Upper lobe of left lung (tissue), 4 donors: Measurements from ENCODE around the gene MAPKBP1.

ENCODE experiments used
- EP300 ChIP-seq, 4 donors: sonication (generic); formaldehyde crosslinking; IDR thresholded peaks; one replicate each; pipeline ENCODE4 v1.5.1; 2017; ENCODE audit warnings: antibody characterized with exemption in 4 of 4, control low read depth in 2 of 4
- POLR2A ChIP-seq, 4 donors: fragments of 450-650 bp; IDR thresholded peaks; one replicate each; pipeline ENCODE4 v1.5.1; 2016 to 2017; ENCODE audit warnings: antibody characterized with exemption in 4 of 4, mild to moderate bottlenecking in 2 of 4
- POLR2AphosphoS5 ChIP-seq, 2 donors: sonication (generic); formaldehyde crosslinking; IDR thresholded peaks; one replicate each; pipeline ENCODE4 v1.5.1; 2017; ENCODE audit warnings: antibody characterized with exemption in 2 of 2
- TF ChIP-seq, protein P1 (sequence below), 6 experiments: fragments of 450-650 bp in 4 of 6; fragments of 200-600 bp in 2 of 6; sonication (generic) in 2 of 6; IDR thresholded peaks; one replicate each; pipeline ENCODE4 v1.5.1; 2016 to 2019; ENCODE audit warnings: antibody characterized with exemption in 6 of 6

DNA sequence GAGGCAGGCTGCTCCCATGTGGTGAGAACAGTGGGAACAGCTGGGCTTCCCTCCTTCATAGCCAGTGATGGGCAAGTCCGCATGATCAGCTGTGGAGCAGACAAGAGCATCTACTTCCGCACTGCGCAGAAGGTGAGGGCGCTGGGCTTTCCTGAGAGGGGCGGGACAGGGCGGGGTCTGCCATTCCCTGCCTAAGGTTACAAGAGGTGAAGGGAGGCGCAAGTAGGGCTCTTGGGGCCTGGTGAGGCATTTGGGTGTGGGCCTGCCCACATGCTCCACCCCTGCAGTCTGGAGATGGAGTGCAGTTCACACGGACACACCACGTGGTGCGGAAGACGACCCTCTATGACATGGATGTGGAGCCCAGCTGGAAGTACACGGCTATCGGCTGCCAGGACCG, 43.0 kb downstream of the MAPKBP1 start:
- TF ChIP-seq POLR2A (IDR thresholded peaks at IDR 0.05) = no peak
- TF ChIP-seq, protein P1, sequence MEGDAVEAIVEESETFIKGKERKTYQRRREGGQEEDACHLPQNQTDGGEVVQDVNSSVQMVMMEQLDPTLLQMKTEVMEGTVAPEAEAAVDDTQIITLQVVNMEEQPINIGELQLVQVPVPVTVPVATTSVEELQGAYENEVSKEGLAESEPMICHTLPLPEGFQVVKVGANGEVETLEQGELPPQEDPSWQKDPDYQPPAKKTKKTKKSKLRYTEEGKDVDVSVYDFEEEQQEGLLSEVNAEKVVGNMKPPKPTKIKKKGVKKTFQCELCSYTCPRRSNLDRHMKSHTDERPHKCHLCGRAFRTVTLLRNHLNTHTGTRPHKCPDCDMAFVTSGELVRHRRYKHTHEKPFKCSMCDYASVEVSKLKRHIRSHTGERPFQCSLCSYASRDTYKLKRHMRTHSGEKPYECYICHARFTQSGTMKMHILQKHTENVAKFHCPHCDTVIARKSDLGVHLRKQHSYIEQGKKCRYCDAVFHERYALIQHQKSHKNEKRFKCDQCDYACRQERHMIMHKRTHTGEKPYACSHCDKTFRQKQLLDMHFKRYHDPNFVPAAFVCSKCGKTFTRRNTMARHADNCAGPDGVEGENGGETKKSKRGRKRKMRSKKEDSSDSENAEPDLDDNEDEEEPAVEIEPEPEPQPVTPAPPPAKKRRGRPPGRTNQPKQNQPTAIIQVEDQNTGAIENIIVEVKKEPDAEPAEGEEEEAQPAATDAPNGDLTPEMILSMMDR (IDR thresholded peaks at IDR 0.05) = no peak
- no peak for TF ChIP-seq EP300 (IDR thresholded peaks at IDR 0.05)
- no peak for TF ChIP-seq POLR2AphosphoS5 (IDR thresholded peaks at IDR 0.05)
